KBM-7 (cell line): ENCODE measurements around the gene TCAP.

ENCODE experiments used
- DNase-seq: peaks from one replicate; pipeline ENCODE4 v3.0.0-alpha.2; 2015
- in situ Hi-C: fragments of 300-500 bp; cut with MboI; formaldehyde crosslinking; loops from 2 replicates; pipeline ENCODE4 v1.14.3; 2020; ENCODE audit warnings: low sequenced_read_pairs, low pct_unique_long_range_greater_than_20kb, mixed read lengths

The TCAP gene

GRCh38 chr17:39664581-39665561 is at the start of gene TCAP:
Gene TCAP (plus strand): TSS chr17:39665349. CDS start chr17:39665360, 11 bp downstream.
- DNase-seq, result no peak
- in situ Hi-C loops, result loop anchor here (25.0 kb wide), 1 partner anchor 103 kb away; no protein-coding TSS in a partner anchor

GRCh38 chr17:39615434-39615833 is 49.7 kb upstream of the TCAP start:
- in situ Hi-C loops, result no loop called here
- DNase-seq, result no peak

GRCh38 chr17:39617100-39617445 is 48.1 kb upstream of the TCAP start:
- in situ Hi-C loops, result no loop called here
- no peak for DNase-seq

GRCh38 chr17:39617446-39618245 is 47.5 kb upstream of the TCAP start:
- DNase-seq, result peak; percentile 43
- in situ Hi-C loops, result no loop called here

GRCh38 chr17:39618246-39618913 is 46.8 kb upstream of the TCAP start:
- DNase-seq, result peak; percentile 36
- in situ Hi-C loops, result no loop called here

GRCh38 chr17:39618956-39619785 is 46.0 kb upstream of the TCAP start:
- no peak for DNase-seq
- in situ Hi-C loops, result no loop called here

GRCh38 chr17:39619786-39620101 is 45.4 kb upstream of the TCAP start:
- in situ Hi-C loops, result no loop called here
- DNase-seq, result no peak

- DNase-seq, result peak; percentile 94
- in situ Hi-C loops, result no loop called here
Measured at GRCh38 chr17:39621523-39622379, 43.4 kb upstream of the TCAP start.

GRCh38 chr17:39622380-39623006 is 42.7 kb upstream of the TCAP start:
- in situ Hi-C loops, result no loop called here
- no peak for DNase-seq

- peak; percentile 82 for DNase-seq
- in situ Hi-C loops, result no loop called here
Measured at GRCh38 chr17:39623356-39623950, 41.7 kb upstream of the TCAP start.

- no peak for DNase-seq
- in situ Hi-C loops, result no loop called here
Measured at GRCh38 chr17:39624313-39624712, 40.8 kb upstream of the TCAP start.

GRCh38 chr17:39625198-39625785 is 39.9 kb upstream of the TCAP start:
- DNase-seq, result no peak
- in situ Hi-C loops, result no loop called here

GRCh38 chr17:39626171-39627046 is 38.7 kb upstream of the TCAP start, which contains the start of gene PPP1R1B:
Gene PPP1R1B (plus strand): TSS chr17:39626952. CDS start chr17:39627393, 441 bp downstream.
- DNase-seq, result no peak
- in situ Hi-C loops, result no loop called here

- in situ Hi-C loops, result no loop called here
- no peak for DNase-seq
Measured at GRCh38 chr17:39627047-39627711, 38.0 kb upstream of the TCAP start.

- in situ Hi-C loops, result no loop called here
- no peak for DNase-seq
Measured at GRCh38 chr17:39627712-39628516, 37.2 kb upstream of the TCAP start.
